C4-2B (cell line): ENCODE measurements around the gene MAP3K7.

Experiments used
- H3K27ac ChIP-seq: fragments of 450-650 bp; 2 replicates; pipeline ENCODE4 v1.5.1; 2017
- ZFX ChIP-seq: fragments of 450-650 bp; IDR thresholded peaks from 2 replicates; pipeline ENCODE4 v1.6.1; 2017
- TF ChIP-seq, protein P1 (sequence below): fragments of 450-650 bp; conservative IDR thresholded peaks from 2 replicates; pipeline ENCODE4 v1.5.1; 2017; ENCODE audit warnings: mild to moderate bottlenecking

The MAP3K7 gene

GRCh38 chr6:90538278-90539046, 48.4 kb downstream of the MAP3K7 start:
- H3K27ac ChIP-seq: no peak overlapping the region
- TF ChIP-seq ZFX: no peak
- TF ChIP-seq, protein P1, sequence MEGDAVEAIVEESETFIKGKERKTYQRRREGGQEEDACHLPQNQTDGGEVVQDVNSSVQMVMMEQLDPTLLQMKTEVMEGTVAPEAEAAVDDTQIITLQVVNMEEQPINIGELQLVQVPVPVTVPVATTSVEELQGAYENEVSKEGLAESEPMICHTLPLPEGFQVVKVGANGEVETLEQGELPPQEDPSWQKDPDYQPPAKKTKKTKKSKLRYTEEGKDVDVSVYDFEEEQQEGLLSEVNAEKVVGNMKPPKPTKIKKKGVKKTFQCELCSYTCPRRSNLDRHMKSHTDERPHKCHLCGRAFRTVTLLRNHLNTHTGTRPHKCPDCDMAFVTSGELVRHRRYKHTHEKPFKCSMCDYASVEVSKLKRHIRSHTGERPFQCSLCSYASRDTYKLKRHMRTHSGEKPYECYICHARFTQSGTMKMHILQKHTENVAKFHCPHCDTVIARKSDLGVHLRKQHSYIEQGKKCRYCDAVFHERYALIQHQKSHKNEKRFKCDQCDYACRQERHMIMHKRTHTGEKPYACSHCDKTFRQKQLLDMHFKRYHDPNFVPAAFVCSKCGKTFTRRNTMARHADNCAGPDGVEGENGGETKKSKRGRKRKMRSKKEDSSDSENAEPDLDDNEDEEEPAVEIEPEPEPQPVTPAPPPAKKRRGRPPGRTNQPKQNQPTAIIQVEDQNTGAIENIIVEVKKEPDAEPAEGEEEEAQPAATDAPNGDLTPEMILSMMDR: no peak

- TF ChIP-seq, protein P1: no peak
- no peak for TF ChIP-seq ZFX
- no peak overlapping the region for H3K27ac ChIP-seq
These were observed 49.1 kb downstream of the MAP3K7 start for GRCh38 chr6:90537723-90538258.

GRCh38 chr6:90537027-90537426, 49.8 kb downstream of the MAP3K7 start:
- H3K27ac ChIP-seq: no peak overlapping the region
- TF ChIP-seq ZFX: no peak
- TF ChIP-seq, protein P1: no peak

DNA sequence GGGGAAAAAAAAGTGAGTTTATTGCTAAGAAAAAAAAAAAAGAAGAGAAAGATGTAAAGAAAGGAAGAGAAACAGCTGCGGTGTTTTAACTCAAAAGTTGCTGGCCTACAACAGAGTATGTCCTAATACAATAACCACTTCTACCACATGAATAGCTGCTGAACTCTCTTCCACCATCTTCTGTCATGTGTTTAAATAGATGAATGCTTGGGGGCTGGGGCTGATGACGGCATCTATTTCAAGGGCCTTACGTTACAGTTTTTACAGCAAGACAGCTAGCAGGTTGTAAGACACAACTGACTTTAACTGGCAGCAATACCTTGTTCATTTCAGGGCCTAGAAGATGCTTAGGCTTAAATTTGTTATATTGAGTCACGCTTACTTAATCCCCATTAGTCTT, 50.4 kb downstream of the MAP3K7 start:
- no peak for TF ChIP-seq ZFX
- TF ChIP-seq, protein P1: no peak
- H3K27ac ChIP-seq: no peak overlapping the region

DNA sequence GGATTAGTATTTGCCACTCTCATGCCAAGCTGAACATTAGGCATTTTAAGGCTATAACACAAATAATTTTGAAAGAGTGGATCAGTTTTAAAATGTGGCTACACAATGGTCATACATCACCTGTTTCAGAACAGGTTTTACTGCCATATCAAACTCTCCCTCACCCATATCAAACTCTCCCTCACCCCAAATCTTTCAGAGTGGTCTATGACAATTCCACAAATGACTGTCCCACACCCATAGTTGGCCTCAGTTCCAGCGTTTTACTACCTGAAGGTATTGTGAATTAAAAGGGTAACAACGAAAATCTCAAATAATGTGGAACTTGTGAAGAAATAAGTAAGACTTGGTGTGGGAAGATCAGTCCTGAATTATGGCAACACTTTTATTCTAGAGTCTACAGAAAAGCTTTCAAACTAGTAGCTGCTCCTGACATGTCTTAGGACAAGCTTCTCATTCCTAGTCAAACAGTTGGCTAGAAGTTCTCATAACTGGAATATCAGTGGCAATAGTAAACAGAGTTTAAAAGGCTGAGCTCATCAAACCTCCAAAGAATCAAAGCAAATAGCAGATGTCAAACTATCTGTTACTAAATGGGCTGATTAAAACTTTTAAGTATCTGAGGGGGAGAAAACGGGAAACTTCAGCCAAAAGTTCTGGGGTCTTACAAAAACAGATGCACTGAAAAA, 52.4 kb downstream of the MAP3K7 start:
- TF ChIP-seq, protein P1: no peak
- no peak for TF ChIP-seq ZFX
- H3K27ac ChIP-seq: no peak overlapping the region

DNA sequence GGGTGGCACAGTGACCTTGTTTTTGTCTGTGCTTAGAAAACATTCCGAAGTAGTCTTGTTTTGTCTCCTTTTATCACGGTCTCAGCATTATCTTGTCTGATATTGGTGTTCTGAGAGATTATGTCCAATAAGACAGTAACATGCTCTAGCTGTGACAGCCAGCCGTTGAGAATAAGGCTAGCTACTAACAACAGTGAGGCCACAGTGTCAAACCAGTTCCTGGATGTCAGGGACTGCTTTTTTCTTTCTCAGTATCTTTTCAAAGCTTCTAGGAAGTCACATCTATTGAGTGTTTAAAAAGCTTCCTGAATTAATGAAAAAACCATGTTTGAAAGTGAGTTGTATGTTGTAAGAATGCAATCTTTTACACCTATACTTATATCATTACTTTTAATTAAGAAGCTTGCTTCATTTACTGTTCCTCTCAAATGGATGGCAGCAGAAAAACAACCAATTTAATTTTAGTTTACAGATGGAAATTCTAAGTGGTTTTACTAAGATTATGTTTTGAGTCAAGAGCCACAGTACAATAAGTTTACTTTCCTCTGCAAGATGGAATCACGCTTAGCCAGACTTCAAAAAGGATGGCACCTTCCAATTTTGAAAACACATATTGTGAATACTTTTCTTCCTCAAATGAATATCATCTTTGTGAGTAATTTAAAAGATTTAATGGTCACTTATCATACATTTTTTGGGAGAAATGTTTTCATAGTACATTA, 53.1 kb downstream of the MAP3K7 start:
- TF ChIP-seq ZFX: no peak
- TF ChIP-seq, protein P1: no peak
- no peak overlapping the region for H3K27ac ChIP-seq
